Stomach (tissue), 9 donors: ENCODE measurements around the gene HPCAL4. TPM values are rescaled to one million over a fixed set of nuclear protein-coding genes. Genes with fewer than 3 reads are reported as not detected.

Source experiments
- DNase-seq, 2 donors: peaks; one replicate each; pipeline versions ENCODE4 v3.0.0 to v3.0.0-alpha.2; 2013 to 2019
- H3K27ac ChIP-seq, 5 donors: fragments of 200-600 bp in 4 of 5; sonication (generic) in 4 of 5; one replicate each; pipeline ENCODE4 v1.5.1; 2013 to 2019; ENCODE audit warnings: mild to moderate bottlenecking in 1 of 5, moderate library complexity in 1 of 5
- H3K27me3 ChIP-seq, 3 donors: fragments of 200-600 bp; sonication (generic); one replicate each; pipeline ENCODE4 v1.5.1; 2017 to 2019; ENCODE audit warnings: mixed run types in 1 of 3
- H3K36me3 ChIP-seq, 4 donors: fragments of 200-600 bp; sonication (generic); 1 replicate in 3 of 4; 2 replicates in 1 of 4; pipeline ENCODE4 v1.5.1; 2016 to 2019
- H3K4me1 ChIP-seq, 4 donors: fragments of 200-600 bp; sonication (generic); one replicate each; pipeline ENCODE4 v1.5.1; 2016 to 2019
- H3K4me3 ChIP-seq, 4 donors: fragments of 200-600 bp; sonication (generic) in 3 of 4; one replicate each; pipeline ENCODE4 v1.5.1; 2016 to 2019; ENCODE audit warnings: mild to moderate bottlenecking in 1 of 4
- H3K9me3 ChIP-seq, 4 donors: fragments of 200-600 bp; sonication (generic); one replicate each; pipeline ENCODE4 v1.5.1; 2016 to 2019
- EP300 ChIP-seq: sonication (generic); formaldehyde crosslinking; IDR thresholded peaks from one replicate; pipeline ENCODE4 v1.6.1; 2017; ENCODE audit warnings: antibody characterized with exemption
- POLR2A ChIP-seq, 4 donors: fragments of 450-650 bp; IDR thresholded peaks; one replicate each; pipeline ENCODE4 v1.6.1; 2016; ENCODE audit warnings: antibody characterized with exemption in 4 of 4, control low read depth in 2 of 4, mild to moderate bottlenecking in 1 of 4, moderate library complexity in 1 of 4
- POLR2AphosphoS5 ChIP-seq, 3 donors: sonication (generic); formaldehyde crosslinking; IDR thresholded peaks; one replicate each; pipeline ENCODE4 v1.6.1; 2016; ENCODE audit warnings: antibody characterized with exemption in 3 of 3
- WGBS, 5 donors: extraction: QIAGEN DNeasy Blood & Tissue Kit in 3 of 5; methylation state at CpG; one replicate each; pipeline versions ENCODE4 v1.1.5 to v1.1.7; 2013 to 2018; 5-methylcytosine and 5-hydroxymethylcytosine counted together
- intact Hi-C: fragments of 100-400 bp; cut with DNase I; formaldehyde crosslinking; loops from one replicate; pipeline ENCODE4 v1.15.1; 2023; ENCODE audit warnings: low total_unique reads
- polyA plus RNA-seq, 3 donors: library from polyadenylated mRNA; stranded (reverse); fragments of 200-250 nt; gene quantifications; one replicate each; pipeline ENCODE4 v1.2.3, GENCODE V29; 2013
- total RNA-seq, 5 donors: library from RNA; depleted of rRNA; stranded (reverse); fragments of >200 nt; gene quantifications; one replicate each; pipeline versions ENCODE4 v1.1.0 to v1.2.3, GENCODE V29; 2014 to 2016
- TF ChIP-seq, protein P1 (sequence below), 7 experiments: fragments of 450-650 bp in 4 of 7; fragments of 200-600 bp in 3 of 7; sonication (generic) in 3 of 7; IDR thresholded peaks; one replicate each; pipeline ENCODE4 v1.5.1; 2016 to 2019; ENCODE audit warnings: antibody characterized with exemption in 7 of 7, control low read depth in 2 of 7, mild to moderate bottlenecking in 1 of 7
- donor health status: healthy with polysubstance abuse.
- donor health status: Bipolar disorder and iron deficiency.
- donor health status: healthy.

The HPCAL4 gene
- total and polyA plus RNA-seq, 8 donors: 0.06 to 1.5 (median 0.15) TPM; not detected in 3

DNA sequence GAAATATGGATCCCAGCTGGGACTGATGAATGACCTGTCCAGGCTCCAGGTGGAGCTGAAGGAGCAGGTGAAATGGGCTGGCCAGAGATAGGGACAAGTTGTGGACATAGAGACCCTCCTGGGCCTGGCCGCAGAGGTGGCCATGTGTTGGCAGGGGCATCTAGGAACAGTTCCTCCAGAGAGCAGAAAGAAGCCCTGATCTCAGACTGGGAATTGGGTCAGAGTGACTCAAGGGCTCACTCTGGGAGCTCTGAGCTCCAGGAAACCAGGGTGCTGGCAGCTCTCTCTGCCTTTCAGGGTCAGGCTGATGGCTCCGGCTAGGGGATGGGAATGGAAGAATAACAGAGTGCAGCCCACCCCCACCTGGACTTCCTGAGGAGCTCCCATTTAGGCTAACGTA is 22.3 kb downstream of the HPCAL4 start:
- intact Hi-C loops: no loop called here
- TF ChIP-seq POLR2AphosphoS5 (IDR thresholded peaks at IDR 0.05) (no peak), EP300 (no peak), POLR2A (IDR thresholded peaks at IDR 0.05) (no peak)
- TF ChIP-seq, protein P1, sequence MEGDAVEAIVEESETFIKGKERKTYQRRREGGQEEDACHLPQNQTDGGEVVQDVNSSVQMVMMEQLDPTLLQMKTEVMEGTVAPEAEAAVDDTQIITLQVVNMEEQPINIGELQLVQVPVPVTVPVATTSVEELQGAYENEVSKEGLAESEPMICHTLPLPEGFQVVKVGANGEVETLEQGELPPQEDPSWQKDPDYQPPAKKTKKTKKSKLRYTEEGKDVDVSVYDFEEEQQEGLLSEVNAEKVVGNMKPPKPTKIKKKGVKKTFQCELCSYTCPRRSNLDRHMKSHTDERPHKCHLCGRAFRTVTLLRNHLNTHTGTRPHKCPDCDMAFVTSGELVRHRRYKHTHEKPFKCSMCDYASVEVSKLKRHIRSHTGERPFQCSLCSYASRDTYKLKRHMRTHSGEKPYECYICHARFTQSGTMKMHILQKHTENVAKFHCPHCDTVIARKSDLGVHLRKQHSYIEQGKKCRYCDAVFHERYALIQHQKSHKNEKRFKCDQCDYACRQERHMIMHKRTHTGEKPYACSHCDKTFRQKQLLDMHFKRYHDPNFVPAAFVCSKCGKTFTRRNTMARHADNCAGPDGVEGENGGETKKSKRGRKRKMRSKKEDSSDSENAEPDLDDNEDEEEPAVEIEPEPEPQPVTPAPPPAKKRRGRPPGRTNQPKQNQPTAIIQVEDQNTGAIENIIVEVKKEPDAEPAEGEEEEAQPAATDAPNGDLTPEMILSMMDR (IDR thresholded peaks at IDR 0.05): no peak
- H3K36me3 ChIP-seq: no peaks in the 10 kb centered on the region
- H3K27me3 ChIP-seq: peaks cover 0 to 70% (median 20%) of the 10 kb centered on the region in 3 donors
- H3K27ac ChIP-seq: no peak overlapping the region
- no peak for DNase-seq
- H3K4me1 ChIP-seq: peaks cover 14 to 20% (median 17%) of the 10 kb centered on the region in 4 donors
- WGBS, 5 donors: 94 to 100% (median 97%) methylated on average over 3 of the region's 3 CpGs
- no peak overlapping the region for H3K4me3 ChIP-seq
- H3K9me3 ChIP-seq: no peaks in the 10 kb centered on the region

DNA sequence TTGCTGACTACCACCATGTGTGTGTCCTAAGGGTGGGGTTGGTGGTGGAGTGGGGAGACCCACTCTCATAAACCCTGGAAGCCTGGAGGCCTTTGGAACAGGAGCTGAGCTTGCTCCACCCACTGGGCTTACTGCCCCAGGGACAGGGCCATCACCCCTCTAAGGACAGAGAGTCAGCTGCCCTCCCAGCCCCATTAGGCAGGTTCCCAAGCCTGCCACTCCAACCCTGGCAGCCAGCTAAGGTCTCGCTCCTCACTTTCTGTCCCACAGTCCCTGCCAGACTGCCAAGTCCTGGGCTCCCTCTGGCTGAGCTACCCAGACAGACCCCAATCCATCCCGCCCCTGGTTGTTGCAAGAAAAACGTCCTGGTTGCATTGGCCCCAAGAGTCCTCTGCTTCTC is 23.1 kb downstream of the HPCAL4 start:
- intact Hi-C loops: no loop called here
- Histone ChIP-seq H3K27me3 (peaks cover 0 to 62% (median 20%) of the 10 kb centered on the region in 3 donors), H3K4me3 (no peak overlapping the region)

DNA sequence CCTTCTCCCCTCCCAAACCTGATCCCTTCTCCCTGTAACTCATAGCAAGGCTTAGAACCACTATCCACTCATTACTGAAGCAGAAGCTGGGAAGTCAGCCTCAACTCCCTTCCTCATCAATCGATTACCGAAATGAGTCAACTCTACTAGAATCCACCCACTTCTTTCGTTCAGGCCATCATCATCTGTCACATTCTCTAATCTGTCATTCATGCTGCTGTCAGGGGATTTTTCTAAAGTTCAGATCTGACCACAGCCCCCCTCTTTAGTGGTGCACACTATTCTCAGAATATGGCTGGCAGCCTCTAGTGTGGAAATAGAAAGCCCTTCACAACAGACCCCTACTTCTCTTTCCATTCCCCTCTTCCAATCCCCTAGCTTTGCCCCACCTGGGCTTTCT is 24.5 kb downstream of the HPCAL4 start:
- no peak for DNase-seq
- intact Hi-C loops: no loop called here
- WGBS, 5 donors: 79 to 86% (median 81%) methylated on average over 3 of the region's 3 CpGs
- Histone ChIP-seq H3K27ac (no peak overlapping the region), H3K9me3 (no peaks in the 10 kb centered on the region), H3K4me1 (peaks cover 8 to 12% (median 9%) of the 10 kb centered on the region in 4 donors), H3K27me3 (peaks cover 0 to 49% (median 10%) of the 10 kb centered on the region in 3 donors), H3K4me3 (no peak overlapping the region), H3K36me3 (no peaks in the 10 kb centered on the region)
- TF ChIP-seq EP300 (no peak), POLR2A (IDR thresholded peaks at IDR 0.05) (no peak), POLR2AphosphoS5 (IDR thresholded peaks at IDR 0.05) (no peak)
- TF ChIP-seq, protein P1 (IDR thresholded peaks at IDR 0.05): no peak

More for the DNA sequence above, 23.1 kb downstream of the HPCAL4 start:
- TF ChIP-seq, protein P1 (IDR thresholded peaks at IDR 0.05): no peak
- TF ChIP-seq EP300: no peak
- no peak for TF ChIP-seq POLR2AphosphoS5 (IDR thresholded peaks at IDR 0.05)
- no peak for TF ChIP-seq POLR2A (IDR thresholded peaks at IDR 0.05)
- no peaks in the 10 kb centered on the region for H3K9me3 ChIP-seq
- 83 to 95% (median 90%) methylated on average over 3 of the region's 3 CpGs for WGBS, 5 donors
- H3K27ac ChIP-seq: no peak overlapping the region
- no peak for DNase-seq
- H3K4me1 ChIP-seq: peaks cover 14 to 20% (median 17%) of the 10 kb centered on the region in 4 donors
- H3K36me3 ChIP-seq: no peaks in the 10 kb centered on the region

DNA sequence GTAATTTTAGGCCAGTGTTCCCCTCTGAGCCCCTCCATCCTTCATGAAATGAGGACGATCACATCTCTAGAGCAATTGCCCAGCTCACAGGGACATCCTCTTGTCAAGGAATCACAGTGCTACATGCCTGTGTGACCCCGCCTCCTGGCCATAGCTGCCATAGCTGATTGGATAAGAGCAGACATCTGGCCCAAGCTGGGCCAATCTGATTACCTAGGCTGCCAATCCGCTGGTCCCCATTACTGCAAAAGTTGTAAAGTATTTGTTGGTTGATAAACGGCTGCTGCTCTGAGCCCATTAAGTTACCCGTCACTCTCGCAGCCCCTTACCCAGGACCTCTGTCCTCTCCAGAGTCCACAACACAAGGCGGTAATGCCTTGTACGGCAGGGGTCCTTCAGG is 27.7 kb downstream of the HPCAL4 start:
- H3K27ac ChIP-seq: no peak overlapping the region
- intact Hi-C loops: no loop called here
- H3K36me3 ChIP-seq: no peaks in the 10 kb centered on the region
- peaks cover 0 to 18% (median 0%) of the 10 kb centered on the region in 3 donors for H3K27me3 ChIP-seq
- WGBS, 5 donors: 84 to 94% (median 88%) methylated on average over 8 of the region's 8 CpGs
- no peaks in the 10 kb centered on the region for H3K9me3 ChIP-seq
- DNase-seq: no peak
- H3K4me3 ChIP-seq: no peak overlapping the region
- H3K4me1 ChIP-seq: peaks cover 0 to 4% (median 0%) of the 10 kb centered on the region in 4 donors
- TF ChIP-seq POLR2AphosphoS5 (IDR thresholded peaks at IDR 0.05) (no peak), EP300 (no peak), POLR2A (IDR thresholded peaks at IDR 0.05) (no peak)
- TF ChIP-seq, protein P1 (IDR thresholded peaks at IDR 0.05): no peak
